GM12878 (cell line): ENCODE data around the gene SLC22A23. TPM values are rescaled to one million over a fixed set of nuclear protein-coding genes. Genes with fewer than 3 reads are reported as not detected.

Source experiments
- ATAC-seq: fragments of 200-7000 bp; cut with Tn5 transposase; 3 replicates; pipeline ENCODE4 v1.9.1; 2020; ENCODE audit warnings: mild to moderate bottlenecking, moderate library complexity
- BruUV-seq: library from RNA; stranded (reverse); fragments of 400-500 nt; replicated peaks from 2 replicates; lab custom pipeline; 2021; lab: Mats Ljungman, UMichigan
- CTCF ChIA-PET: fragments of 300-600 bp; sonication (Branson Sonifier 250); formaldehyde crosslinking; extraction: SDS; loops from one replicate; lab custom pipeline; 2021; ENCODE audit warnings: inconsistent platforms; lab: Yijun Ruan, JAX
- POLR2A ChIA-PET: fragments of 350-600 bp; formaldehyde crosslinking; extraction: SDS; loops from one replicate; lab custom pipeline; 2021; ENCODE audit warnings: inconsistent platforms; lab: Charles Lee
- RAD21 ChIA-PET: fragments of 300-600 bp; sonication (Branson Sonifier 250); formaldehyde crosslinking; loops from one replicate; lab custom pipeline; 2023; ENCODE audit warnings: antibody characterized with exemption; ENCODE audit not compliant: unreplicated experiment; lab: Charles Lee
- SMC1A ChIA-PET: fragments of 300-600 bp; sonication (Branson Sonifier 250); formaldehyde crosslinking; loops from one replicate; lab custom pipeline; 2023; ENCODE audit not compliant: unreplicated experiment, uncharacterized antibody; lab: Charles Lee
- DNase-seq: peaks from one replicate; pipeline ENCODE4 v3.0.0-alpha.2; 2011; ENCODE audit warnings: low read depth, low spot score
- FAIRE-seq: peaks from 3 replicates; lab custom pipeline; 2011; peaks lifted over from hg19 to GRCh38; lab: Jason Lieb, UNC
- H2AFZ ChIP-seq: 2 replicates; pipeline ENCODE4 v1.6.0; 2011; ENCODE audit warnings: low read depth, low read length, control low read depth; ENCODE audit not compliant: control insufficient read depth
- H3K27ac ChIP-seq: 2 replicates; pipeline ENCODE4 v1.5.1; 2011; ENCODE audit warnings: control low read depth; ENCODE audit not compliant: control insufficient read depth, insufficient read depth
- H3K27me3 ChIP-seq, 2 experiments: replicated peaks in 1 of 2; 2 replicates each; pipeline versions ENCODE4 v1.6.0 to v1.6.1; 2011; ENCODE audit warnings: low read length in 1 of 2; ENCODE audit not compliant: control insufficient read depth in 2 of 2, insufficient read depth in 2 of 2
- H3K36me3 ChIP-seq, 2 experiments: 2 replicates each; pipeline ENCODE4 v1.5.1; 2011; ENCODE audit warnings: low read length in 1 of 2; ENCODE audit not compliant: control insufficient read depth in 2 of 2, insufficient read depth in 2 of 2
- H3K4me1 ChIP-seq: 2 replicates; pipeline ENCODE4 v1.6.1; 2011; ENCODE audit warnings: mild to moderate bottlenecking, low read length, moderate library complexity, mixed read lengths; ENCODE audit not compliant: control insufficient read depth, insufficient read depth
- H3K4me2 ChIP-seq: 2 replicates; pipeline ENCODE4 v1.6.0; 2011; ENCODE audit warnings: control low read depth; ENCODE audit not compliant: control insufficient read depth, insufficient read depth
- H3K4me3 ChIP-seq: fragments of 200-600 bp; sonication (generic); 2 replicates; pipeline ENCODE4 v1.5.1; 2016
- H3K79me2 ChIP-seq: 2 replicates; pipeline ENCODE4 v1.6.0; 2011; ENCODE audit warnings: low read length; ENCODE audit not compliant: control insufficient read depth, insufficient read depth
- H3K9ac ChIP-seq: 2 replicates; pipeline ENCODE4 v1.8.0; 2011; ENCODE audit warnings: low read length, control low read depth, mixed read lengths; ENCODE audit not compliant: control insufficient read depth, insufficient read depth
- H3K9me3 ChIP-seq: replicated peaks from 3 replicates; pipeline ENCODE4 v1.5.1; 2011; ENCODE audit warnings: mild to moderate bottlenecking, low read length; ENCODE audit not compliant: control insufficient read depth, insufficient read depth
- H4K20me1 ChIP-seq: 2 replicates; pipeline ENCODE4 v1.6.0; 2011; ENCODE audit not compliant: control insufficient read depth, insufficient read depth
- BCL11A ChIP-seq: IDR thresholded peaks from 2 replicates; pipeline ENCODE4 v1.6.1; 2011; ENCODE audit warnings: low read depth, low read length
- BRCA1 ChIP-seq: IDR thresholded peaks from 2 replicates; pipeline ENCODE4 v1.6.1; 2011; ENCODE audit warnings: low read depth, low read length, improper control_type of control experiment
- CBX5 ChIP-seq: sonication (generic); IDR thresholded peaks from 2 replicates; pipeline ENCODE4 v1.6.1; 2016; ENCODE audit warnings: low read depth, moderate library complexity, mild to moderate bottlenecking, inconsistent platforms
- CEBPB ChIP-seq, 2 experiments: fragments of 150-350 bp in 1 of 2; IDR thresholded peaks; 2 replicates each; pipeline ENCODE4 v1.6.1; 2012 to 2014; ENCODE audit warnings: low read depth in 2 of 2, low read length in 2 of 2, borderline replicate concordance in 1 of 2, inconsistent platforms in 1 of 2
- GATAD2B ChIP-seq: fragments of 450-650 bp; conservative IDR thresholded peaks from 2 replicates; pipeline ENCODE4 v1.6.1; 2017; ENCODE audit warnings: low read depth, mild to moderate bottlenecking, moderate library complexity
- HSF1 ChIP-seq: fragments of 150-350 bp; IDR thresholded peaks from 2 replicates; pipeline ENCODE4 v1.6.1; 2014; ENCODE audit warnings: mild to moderate bottlenecking, low read depth, low read length
- IKZF1 ChIP-seq: fragments of 450-650 bp; conservative IDR thresholded peaks from 2 replicates; pipeline ENCODE4 v1.6.1; 2017; ENCODE audit warnings: antibody characterized with exemption, mild to moderate bottlenecking
- KLF5 ChIP-seq: fragments of 450-650 bp; IDR thresholded peaks from 2 replicates; pipeline ENCODE4 v1.6.1; 2014; ENCODE audit warnings: mild to moderate bottlenecking; ENCODE audit not compliant: partially characterized antibody
- PAX8 ChIP-seq: fragments of 450-650 bp; IDR thresholded peaks from 2 replicates; pipeline ENCODE4 v1.6.1; 2017; ENCODE audit warnings: mild to moderate bottlenecking, moderate library complexity
- PML ChIP-seq: IDR thresholded peaks from 2 replicates; pipeline ENCODE4 v1.6.1; 2012; ENCODE audit warnings: low read length, inconsistent platforms
- PRDM15 ChIP-seq: fragments of 450-650 bp; formaldehyde crosslinking; IDR thresholded peaks from 2 replicates; pipeline ENCODE4 v1.4.0; 2020; ENCODE audit warnings: mild to moderate bottlenecking, moderate library complexity
- RUNX3 ChIP-seq: IDR thresholded peaks from 2 replicates; pipeline ENCODE4 v1.6.1; 2012; ENCODE audit warnings: low read length, inconsistent platforms
- SMC3 ChIP-seq: IDR thresholded peaks from 2 replicates; pipeline ENCODE4 v1.6.1; 2011; ENCODE audit warnings: low read length, improper control_type of control experiment, borderline replicate concordance
- SPI1 ChIP-seq: IDR thresholded peaks from 2 replicates; pipeline ENCODE4 v1.6.1; 2011; ENCODE audit warnings: low read depth, mild to moderate bottlenecking, low read length, moderate library complexity, borderline replicate concordance; ENCODE audit not compliant: insufficient read depth
- SRF ChIP-seq, 2 experiments: IDR thresholded peaks; 2 replicates each; pipeline ENCODE4 v1.6.1; 2011; ENCODE audit warnings: low read depth in 2 of 2, low read length in 2 of 2, mild to moderate bottlenecking in 1 of 2, moderate library complexity in 1 of 2
- TCF3 ChIP-seq: IDR thresholded peaks from 2 replicates; pipeline ENCODE4 v1.6.1; 2012; ENCODE audit warnings: low read depth, mild to moderate bottlenecking, low read length, borderline replicate concordance; ENCODE audit not compliant: insufficient read depth
- TCF7 ChIP-seq: IDR thresholded peaks from 2 replicates; pipeline ENCODE4 v1.6.1; 2014; ENCODE audit warnings: antibody characterized with exemption, borderline replicate concordance
- USF2 ChIP-seq: IDR thresholded peaks from 2 replicates; pipeline ENCODE4 v1.6.1; 2011; ENCODE audit warnings: low read depth, low read length, improper control_type of control experiment, borderline replicate concordance
- WGBS: methylation state at CpG from one replicate; pipeline ENCODE4 v1.1.6; 2016; ENCODE audit warnings: low lambda C conversion rate; ENCODE audit not compliant: insufficient replicate concordance, insufficient coverage; ENCODE audit errors: missing lambda C conversion rate; 5-methylcytosine and 5-hydroxymethylcytosine counted together
- in situ Hi-C: fragments of 300-500 bp; cut with MboI; formaldehyde crosslinking; loops from 9 replicates; pipeline ENCODE4 v1.14.3; 2018; ENCODE audit warnings: mixed read lengths
- intact Hi-C: fragments of 100-400 bp; cut with micrococcal nuclease; formaldehyde crosslinking; loops from one replicate; pipeline ENCODE4 v1.14.2; 2022; ENCODE audit not compliant: unreplicated experiment
- polyA plus RNA-seq, 11 experiments: library from polyadenylated mRNA; depleted of rRNA in 4 of 11; unstranded in 6 of 11; stranded (reverse) in 5 of 11; fragments of >200 nt; fragmentation: Nextera tagmentation in 4 of 11; fragmentation: Illumina TruSeq in 1 of 11; extraction: Ambion mirVana in 4 of 11; extraction: Trizol in 1 of 11; gene quantifications; 1 replicate in 1 of 11; 2 replicates in 10 of 11; pipeline versions ENCODE4 v1.2.1 to v1.2.3, GENCODE V29; 2011 to 2016; ENCODE audit warnings: inconsistent platforms in 2 of 11, missing spikeins in 2 of 11, low read depth in 1 of 11
- total RNA-seq, 4 experiments: library from RNA; depleted of rRNA in 3 of 4; stranded (reverse); fragments of >200 nt in 3 of 4; fragmentation: Illumina TruSeq in 1 of 4; extraction: Trizol in 1 of 4; gene quantifications; 2 replicates each; pipeline versions ENCODE4 v1.2.1 to v1.2.3, GENCODE V29; 2013 to 2021

The SLC22A23 gene
- total and polyA plus RNA-seq, 10 of the 15 experiments (the other 5 are each of a cell fraction or from before 2014, with no cell fraction given): 0.20 to 2.4 (median 0.74) TPM

GRCh38 chr6:3337521-3338350 is 119.1 kb downstream of the SLC22A23 start:
- H3K27me3 ChIP-seq: no peaks in the 10 kb centered on the region
- H4K20me1 ChIP-seq: no peaks in the 10 kb centered on the region
- no peak for FAIRE-seq
- ATAC-seq: peak; percentile 47
- H3K79me2 ChIP-seq: no peaks in the 10 kb centered on the region
- no TSS peak for BruUV-seq
- peak overlapping the region; percentile 25; the same call in 1 of the 2 replicates for H3K4me3 ChIP-seq
- H2AFZ ChIP-seq: peak overlapping the region; percentile 21
- ChIA-PET POLR2A (interaction anchor here (0.6 to 3.3 kb wide), 8 partner anchors 9 to 46 kb away, joined by 3 to 10 read pairs (median 5); no protein-coding TSS in a partner anchor), RAD21 (interaction anchor here (0.6 to 4.0 kb wide), 10 partner anchors 11 to 111 kb away, joined by 3 to 24 read pairs (median 4); no protein-coding TSS in a partner anchor), CTCF (interaction anchor here (0.6 to 3.7 kb wide), 8 partner anchors 9 to 78 kb away, joined by 3 to 20 read pairs (median 4); no protein-coding TSS in a partner anchor), SMC1A (interaction anchor here (0.6 to 3.3 kb wide), 10 partner anchors 8 to 468 kb away, joined by 3 to 21 read pairs (median 4); no protein-coding TSS in a partner anchor)
- no peak overlapping the region for H3K9ac ChIP-seq
- H3K4me2 ChIP-seq: peak overlapping the region; percentile 52
- no peaks in the 10 kb centered on the region for H3K9me3 ChIP-seq
- H3K27ac ChIP-seq: peak overlapping the region; percentile 5; the same call in 1 of the 2 replicates
- in situ Hi-C loops (no loop called here), intact Hi-C loops (no loop called here)
- no peak for DNase-seq
- peaks cover 25% of the 10 kb centered on the region for H3K4me1 ChIP-seq
- 32% methylated on average over 15 of the region's 15 CpGs for WGBS
- H3K36me3 ChIP-seq: no peaks in the 10 kb centered on the region
- TF ChIP-seq SMC3 (no peak), PML (no peak), KLF5 (no peak), RUNX3 (peak; percentile 59), HSF1 (no peak), BCL11A (0 out of 2 replicates have a peak, but pooled peaks have one; percentile 35), CBX5 (no peak), PAX8 (no peak), IKZF1 (peak; percentile 95), SRF (IDR thresholded peaks at IDR 0.05; ENCODE audit: low read depth in 2 of 2, low read length in 2 of 2) (no peak), USF2 (no peak), TCF7 (no peak), SPI1 (peak; percentile 85), GATAD2B (no peak), PRDM15 (no peak), CEBPB (IDR thresholded peaks at IDR 0.05; ENCODE audit: borderline replicate concordance in 1 of 2, low read depth in 2 of 2, low read length in 2 of 2) (no peak), BRCA1 (no peak), TCF3 (no peak)
